Mesothelial cell of epicardium (in vitro differentiated cells): ENCODE data around the gene USP16. TPM values are rescaled to one million over a fixed set of nuclear protein-coding genes. Genes with fewer than 3 reads are reported as not detected.

Experiments used
- DNase-seq, 2 experiments: peaks; one replicate each; pipeline ENCODE4 v3.0.0; 2021; ENCODE audit warnings: low spot score in 2 of 2; ENCODE audit not compliant: unreplicated experiment in 2 of 2
- H3K27ac Mint-ChIP-seq: 2 replicates; pipeline ENCODE4 v1.8.0; 2021; ENCODE audit warnings: mixed read lengths
- H3K27me3 Mint-ChIP-seq: 2 replicates; pipeline ENCODE4 v1.8.0; 2021; ENCODE audit warnings: low read depth, mixed read lengths
- H3K36me3 Mint-ChIP-seq: 2 replicates; pipeline ENCODE4 v1.8.0; 2021; ENCODE audit warnings: mixed read lengths
- H3K4me1 Mint-ChIP-seq: 2 replicates; pipeline ENCODE4 v1.8.0; 2021; ENCODE audit warnings: mixed read lengths
- H3K4me3 Mint-ChIP-seq: 2 replicates; pipeline ENCODE4 v1.8.0; 2021; ENCODE audit warnings: mild to moderate bottlenecking, moderate library complexity, mixed read lengths
- H3K9me3 Mint-ChIP-seq: 2 replicates; pipeline ENCODE4 v1.8.0; 2021; ENCODE audit warnings: mixed read lengths
- total RNA-seq: library from RNA; stranded (reverse); gene quantifications from 3 replicates; pipeline ENCODE4 v1.2.1, GENCODE V29; 2021
- TF ChIP-seq, protein P1 (sequence below): fragments of 200-600 bp; sonication (generic); IDR thresholded peaks from one replicate; pipeline ENCODE4 v1.5.0; 2021; ENCODE audit warnings: antibody characterized with exemption; ENCODE audit not compliant: unreplicated experiment

Gene USP16
- total RNA-seq, 1 donor from 2014 or later = 31.4 TPM

DNA sequence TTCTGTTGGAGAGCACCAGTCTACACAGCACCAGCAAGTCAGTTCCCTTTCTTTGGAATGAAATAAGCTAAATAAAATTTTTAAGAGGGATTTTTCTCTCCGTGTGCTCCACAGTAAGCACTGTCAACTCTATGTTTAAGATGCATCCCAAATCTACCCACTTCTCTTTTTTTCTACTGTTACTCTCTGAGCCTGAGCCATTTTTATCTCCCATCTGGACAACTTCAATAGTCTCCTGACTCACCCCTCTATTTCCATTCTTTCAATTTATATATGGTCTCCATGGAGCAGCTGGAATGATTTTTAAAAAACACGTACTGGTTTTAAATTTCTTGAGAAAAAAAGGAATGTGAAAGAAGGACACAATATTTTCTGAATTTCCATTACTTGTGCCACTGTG lies 73.7 kb downstream of the USP16 start:
- TF ChIP-seq, protein P1, sequence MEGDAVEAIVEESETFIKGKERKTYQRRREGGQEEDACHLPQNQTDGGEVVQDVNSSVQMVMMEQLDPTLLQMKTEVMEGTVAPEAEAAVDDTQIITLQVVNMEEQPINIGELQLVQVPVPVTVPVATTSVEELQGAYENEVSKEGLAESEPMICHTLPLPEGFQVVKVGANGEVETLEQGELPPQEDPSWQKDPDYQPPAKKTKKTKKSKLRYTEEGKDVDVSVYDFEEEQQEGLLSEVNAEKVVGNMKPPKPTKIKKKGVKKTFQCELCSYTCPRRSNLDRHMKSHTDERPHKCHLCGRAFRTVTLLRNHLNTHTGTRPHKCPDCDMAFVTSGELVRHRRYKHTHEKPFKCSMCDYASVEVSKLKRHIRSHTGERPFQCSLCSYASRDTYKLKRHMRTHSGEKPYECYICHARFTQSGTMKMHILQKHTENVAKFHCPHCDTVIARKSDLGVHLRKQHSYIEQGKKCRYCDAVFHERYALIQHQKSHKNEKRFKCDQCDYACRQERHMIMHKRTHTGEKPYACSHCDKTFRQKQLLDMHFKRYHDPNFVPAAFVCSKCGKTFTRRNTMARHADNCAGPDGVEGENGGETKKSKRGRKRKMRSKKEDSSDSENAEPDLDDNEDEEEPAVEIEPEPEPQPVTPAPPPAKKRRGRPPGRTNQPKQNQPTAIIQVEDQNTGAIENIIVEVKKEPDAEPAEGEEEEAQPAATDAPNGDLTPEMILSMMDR = no peak
- H3K27me3 Mint-ChIP-seq = no peaks in the 10 kb centered on the region
- no peaks in the 10 kb centered on the region for H3K36me3 Mint-ChIP-seq
- H3K9me3 Mint-ChIP-seq = peaks cover 3% of the 10 kb centered on the region
- peak overlapping the region; percentile 71 for H3K27ac Mint-ChIP-seq
- no peak overlapping the region for H3K4me3 Mint-ChIP-seq
- H3K4me1 Mint-ChIP-seq = peaks cover 18% of the 10 kb centered on the region
- no peak for DNase-seq

DNA sequence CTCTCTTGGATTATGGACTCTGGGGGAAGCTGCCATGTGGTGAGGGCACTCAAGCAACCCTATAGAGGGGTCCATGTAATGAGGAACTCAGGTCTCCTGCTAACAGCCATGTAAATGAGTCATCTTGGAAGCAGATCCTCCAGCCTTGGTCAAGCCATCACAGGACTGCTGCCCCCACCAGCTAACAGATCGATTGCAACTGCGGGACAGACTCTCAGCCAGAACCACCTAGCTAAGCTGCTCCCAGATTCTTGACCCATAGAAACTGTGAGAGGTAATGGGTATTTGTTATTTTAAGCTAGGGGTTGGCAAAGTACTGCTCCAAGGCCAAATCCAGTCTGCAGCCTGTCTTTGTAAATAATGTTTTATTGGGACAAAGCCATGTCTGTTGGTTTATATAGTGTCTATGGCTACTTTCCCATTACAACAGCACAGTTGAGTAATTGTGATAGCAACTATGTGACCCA lies 78.4 kb downstream of the USP16 start:
- Mint-ChIP-seq H3K4me3 (no peak overlapping the region), H3K36me3 (no peaks in the 10 kb centered on the region), H3K9me3 (peaks cover 3% of the 10 kb centered on the region)

More for the DNA sequence above, 78.4 kb downstream of the USP16 start:
- Mint-ChIP-seq H3K27me3 (no peaks in the 10 kb centered on the region), H3K27ac (no peak overlapping the region), H3K4me1 (peaks cover 19% of the 10 kb centered on the region)
- TF ChIP-seq, protein P1 = no peak
- no peak for DNase-seq

Other genes starting within 250 kb of the USP16 start
- gene LTN1, start 31.8 kb upstream of the USP16 start, total RNA-seq = 30.6 to 34.3 TPM (median 31.1 TPM) in 3 replicates
- gene RWDD2B, start 5.3 kb upstream of the USP16 start, total RNA-seq = 8.5 to 10.0 TPM (median 10.0 TPM) in 3 replicates
- gene CCT8, start 49.0 kb downstream of the USP16 start, total RNA-seq = 166 to 174 TPM (median 171 TPM) in 3 replicates
- gene MAP3K7CL, start 106.0 kb downstream of the USP16 start, total RNA-seq = 0.13 to 0.49 TPM (median 0.34 TPM) in 3 replicates